ENCODE measurements around the gene STRN4.
"Not testable (repeated sequence)": the region's sequence is repeated elsewhere in the genome, so short reads cannot be mapped to it uniquely, and the experiment has no call there.

STRN4 gene

DNA sequence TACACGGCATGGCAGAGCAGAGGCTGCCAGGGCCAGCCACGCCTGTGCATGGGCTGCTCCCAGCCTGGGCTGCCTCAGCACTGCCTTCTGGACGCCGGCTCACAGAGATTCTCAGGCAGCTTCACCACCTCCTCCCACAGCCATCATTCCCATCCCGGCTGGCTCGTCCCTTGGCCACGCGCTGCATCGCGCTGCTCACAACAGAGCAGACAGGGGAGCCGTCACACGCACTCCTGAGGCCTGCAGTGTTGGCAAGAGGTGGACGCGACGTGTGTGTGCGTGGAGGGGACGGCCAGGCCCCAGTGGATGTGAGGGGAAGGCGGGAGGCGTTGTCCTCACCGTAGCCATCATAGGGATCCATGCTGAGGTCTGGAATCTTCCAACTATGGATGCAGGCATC, 21.8 kb downstream of the STRN4 start:
- DNase-seq: no peak

DNA sequence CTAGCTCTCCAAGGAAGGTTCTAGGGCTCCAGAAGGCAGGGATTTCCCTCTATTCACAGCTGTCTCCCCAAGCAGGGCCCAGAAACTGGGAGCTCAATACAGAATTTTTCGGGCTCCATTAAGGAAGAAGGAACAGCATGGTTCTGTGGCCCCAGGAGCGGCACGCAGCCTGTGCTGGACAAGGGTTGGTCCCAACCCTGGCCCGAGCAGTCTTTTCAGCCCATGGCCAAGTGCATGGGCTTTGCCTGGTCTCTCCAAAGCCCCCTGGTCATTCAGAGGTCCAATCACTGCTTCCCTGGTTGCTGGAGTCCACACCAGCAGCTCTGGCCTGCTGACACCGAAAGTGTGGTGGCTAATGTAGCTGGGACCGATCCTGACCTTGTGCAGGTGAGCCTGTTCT, 22.8 kb downstream of the STRN4 start:
- no peak for DNase-seq

- DNase-seq: no peak
Observed at GRCh38 chr19:46723023-46723461, 23.2 kb downstream of the STRN4 start.

DNA sequence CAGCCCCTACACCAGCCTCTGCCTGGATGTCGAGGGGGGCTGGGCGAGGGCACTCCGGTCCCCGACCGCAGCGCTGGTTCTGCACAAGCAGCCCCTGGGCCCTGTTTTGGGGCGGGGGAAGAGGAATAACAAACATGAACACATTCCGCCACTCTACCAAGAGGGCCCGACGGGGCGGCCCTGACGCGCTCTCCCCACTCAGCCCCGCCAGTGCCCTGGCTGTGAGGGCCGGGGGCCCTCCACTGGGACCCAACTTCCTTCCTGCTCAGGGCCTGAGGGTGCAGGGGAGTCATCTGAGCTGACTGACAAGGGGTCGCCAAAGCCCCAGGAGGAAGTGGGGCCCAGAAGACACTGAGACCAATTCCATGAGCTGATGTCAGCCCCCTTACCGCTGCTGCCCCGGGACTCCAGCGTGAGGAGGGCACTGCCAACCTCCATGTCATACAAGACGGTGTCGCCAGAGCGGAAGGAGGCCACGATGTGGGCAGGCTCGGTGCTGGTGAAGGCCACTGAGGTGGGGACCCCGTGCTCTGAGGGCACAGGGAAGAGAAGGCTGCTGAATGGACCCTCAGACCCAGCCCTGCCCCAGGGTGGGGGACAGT, 23.7 kb downstream of the STRN4 start:
- no peak for DNase-seq

DNA sequence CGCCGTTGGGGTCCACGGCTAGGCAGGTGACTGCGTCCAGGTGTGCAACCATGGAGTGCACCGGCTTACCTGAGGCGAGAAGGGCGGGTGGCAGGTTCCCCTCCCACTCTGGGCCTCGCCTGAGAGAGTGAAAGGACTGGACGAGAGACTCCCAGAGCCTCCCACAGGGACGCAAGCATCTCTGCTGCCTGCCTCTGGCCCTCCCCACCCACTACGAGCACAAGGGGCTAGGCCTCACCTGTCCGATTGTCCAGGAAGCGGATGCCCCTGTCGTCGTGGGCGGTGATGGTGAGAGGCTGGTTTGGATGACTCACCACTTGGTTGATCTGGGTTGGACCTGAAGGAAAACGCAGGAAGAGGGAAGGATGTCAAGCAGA, 24.3 kb downstream of the STRN4 start:
- DNase-seq: no peak

DNA sequence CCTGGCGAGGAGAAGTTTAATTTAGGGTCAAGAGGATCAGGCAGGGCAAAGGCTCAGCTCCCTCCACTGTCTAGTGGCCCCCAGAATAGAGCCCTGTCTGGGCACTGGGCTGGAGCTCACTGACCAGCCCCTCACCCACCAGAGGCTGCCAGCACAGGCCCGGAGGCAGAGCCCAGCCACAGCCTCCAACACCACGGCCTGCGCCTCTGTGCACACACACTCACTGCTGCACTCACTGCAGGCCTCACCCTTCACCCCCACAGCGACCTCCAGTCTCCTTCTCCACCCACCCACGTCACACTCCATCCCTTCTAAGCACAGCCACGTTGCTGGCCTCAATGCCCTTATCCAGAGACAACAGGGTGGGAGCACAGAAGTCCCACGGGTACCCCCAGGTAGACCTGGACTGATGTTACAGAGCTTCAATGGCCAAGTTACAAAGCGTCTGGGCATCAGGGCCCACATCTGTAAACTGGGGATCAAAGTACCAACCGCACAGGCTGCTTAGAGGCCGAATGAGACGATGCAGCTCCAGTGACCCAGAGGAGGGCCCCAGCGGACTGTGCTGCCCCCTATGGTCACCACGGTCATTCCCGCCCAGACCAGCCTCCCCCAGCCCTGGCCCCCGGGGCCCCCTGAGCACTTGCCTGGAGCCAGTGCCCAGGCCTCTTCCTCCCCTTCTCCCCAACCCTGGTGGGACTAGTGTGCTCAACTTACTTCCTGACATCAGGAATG, 24.8 kb downstream of the STRN4 start:
- no peak for DNase-seq

DNA sequence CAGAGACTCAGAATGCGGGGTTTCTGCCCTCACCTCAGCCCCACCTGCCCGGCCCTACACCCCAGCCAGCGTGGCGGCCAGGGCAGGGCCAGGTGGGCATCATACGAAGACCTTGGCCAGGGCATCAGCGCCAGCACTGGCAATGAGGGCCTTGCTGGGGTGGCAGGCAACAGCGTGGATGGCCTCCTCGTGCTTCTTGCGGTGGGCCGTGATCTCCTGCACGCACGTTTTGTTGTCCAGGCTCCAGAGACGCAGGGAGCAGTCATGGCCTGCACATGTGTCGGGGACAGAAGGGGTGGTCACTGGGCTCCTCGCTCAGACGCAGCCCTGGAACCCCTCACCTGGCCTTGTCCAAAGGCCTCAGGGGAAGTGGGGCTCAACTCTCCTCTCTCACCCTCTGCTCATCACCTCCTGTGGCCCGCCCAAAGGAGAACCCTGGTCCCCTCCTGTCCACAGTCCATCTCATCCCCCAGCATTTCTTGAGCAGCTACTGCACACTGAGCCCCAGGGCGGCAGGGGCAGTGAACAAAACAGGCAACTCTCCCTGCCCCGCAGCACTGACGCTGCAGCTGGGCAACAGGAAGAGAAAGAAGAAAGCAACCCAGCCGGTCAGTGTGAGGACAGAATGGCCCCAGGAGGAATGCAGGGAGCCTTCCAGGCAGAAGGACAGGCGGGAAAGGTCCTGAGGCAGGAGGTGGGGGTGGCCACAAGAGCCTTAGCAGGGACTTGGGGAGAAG, 25.6 kb downstream of the STRN4 start:
- DNase-seq: no peak

GRCh38 chr19:46719629-46720502, 26.4 kb downstream of the STRN4 start:
- DNase-seq: no peak

DNA sequence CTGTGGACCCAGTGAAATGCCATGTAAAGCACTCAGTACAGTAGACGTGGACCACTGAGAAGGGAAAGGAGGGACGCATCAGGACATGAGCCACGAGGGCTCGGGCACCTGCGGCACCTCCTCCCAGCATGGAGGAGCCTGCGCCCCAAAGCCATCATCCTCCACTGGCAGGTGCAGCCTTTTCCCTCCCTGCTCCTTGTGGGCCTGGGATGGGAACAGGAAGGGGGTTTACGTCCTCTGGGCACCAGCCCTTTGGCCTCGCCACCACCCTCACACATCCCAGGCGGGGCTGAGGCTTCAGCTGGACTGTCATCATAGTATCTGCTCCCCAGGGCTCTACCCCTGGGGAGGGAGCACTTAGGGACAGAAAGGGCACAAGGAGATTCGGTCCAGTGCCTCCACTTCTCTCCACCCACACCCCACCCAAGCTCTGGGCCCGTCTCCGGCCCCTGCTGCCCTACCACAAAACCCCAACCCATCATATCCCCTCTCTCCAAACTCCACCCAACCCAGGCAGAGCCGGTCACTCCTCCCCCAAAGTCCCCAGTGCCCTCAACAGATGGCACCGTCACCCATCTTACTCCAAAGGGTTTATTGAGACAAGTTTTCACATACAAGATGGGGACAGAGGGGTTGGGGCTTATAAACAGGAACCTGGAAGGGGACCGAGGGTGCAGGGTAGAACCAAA, 27.2 kb downstream of the STRN4 start:
- DNase-seq: no peak

- DNase-seq: no peak
Observed at GRCh38 chr19:46718157-46718933, 27.9 kb downstream of the STRN4 start.

DNA sequence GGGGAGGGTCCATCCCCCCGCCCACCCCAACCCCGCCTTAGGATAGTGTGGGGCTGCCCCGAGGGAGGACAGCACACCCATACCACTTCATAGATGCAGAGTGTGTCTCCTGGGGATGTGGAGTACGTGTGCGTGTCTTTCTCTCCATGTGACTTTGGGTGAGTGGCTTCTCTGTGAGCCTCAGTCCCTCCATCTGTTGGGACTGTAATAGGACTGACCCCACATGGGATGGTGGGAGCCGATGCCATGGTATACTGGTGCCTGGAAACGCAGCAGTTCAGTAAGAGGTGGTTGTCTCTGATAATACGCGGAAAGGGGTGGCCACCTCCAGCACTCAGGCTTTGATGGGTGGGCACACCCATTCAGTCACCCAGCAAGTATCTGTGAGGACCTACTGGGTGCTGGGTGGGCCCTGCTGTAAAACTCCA, 28.5 kb downstream of the STRN4 start:
- DNase-seq: no peak

- DNase-seq: peak; percentile 47
Observed at GRCh38 chr19:46717034-46717715, 29.1 kb downstream of the STRN4 start, which contains the start of gene PRKD2. TSS of gene PRKD2 (minus strand) at chr19:46717114. CDS start at chr19:46716370, 744 bp downstream.

GRCh38 chr19:46716672-46717033, 29.6 kb downstream of the STRN4 start:
- DNase-seq: no peak

DNA sequence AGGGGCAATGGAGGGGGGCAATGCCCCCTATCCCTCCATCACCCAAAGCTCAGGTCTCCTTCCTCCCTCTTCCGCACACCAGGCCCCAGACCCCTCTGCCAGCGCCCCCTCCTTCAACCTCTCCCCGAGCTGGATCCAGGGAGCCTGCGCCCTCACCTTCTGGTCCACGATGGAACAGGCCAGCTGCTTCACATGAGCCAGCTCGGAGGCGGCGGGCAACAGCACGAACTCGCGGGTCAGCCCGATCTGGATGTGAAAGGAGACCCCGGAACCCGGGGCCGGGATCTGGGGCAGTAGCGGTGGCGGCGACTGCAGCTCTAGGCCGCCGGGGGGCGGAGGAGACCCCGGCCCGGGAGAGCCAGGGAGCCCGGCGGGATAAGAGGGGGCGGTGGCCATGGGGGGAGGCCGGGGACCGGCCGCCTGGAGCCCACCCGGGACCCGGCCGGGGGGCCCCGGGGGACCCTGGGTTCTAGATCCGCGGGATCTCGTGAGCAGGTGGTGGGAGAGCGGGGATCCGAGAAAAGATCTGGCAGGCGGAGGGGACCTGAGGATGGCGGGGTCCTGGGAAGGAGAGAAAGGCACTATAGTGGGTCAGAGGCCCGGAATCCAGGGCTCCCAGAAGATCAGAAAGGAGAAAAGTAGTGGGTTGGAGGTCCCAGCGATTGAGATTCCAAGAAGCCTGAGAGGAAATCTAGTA, 30.1 kb downstream of the STRN4 start:
- no peak for DNase-seq

DNA sequence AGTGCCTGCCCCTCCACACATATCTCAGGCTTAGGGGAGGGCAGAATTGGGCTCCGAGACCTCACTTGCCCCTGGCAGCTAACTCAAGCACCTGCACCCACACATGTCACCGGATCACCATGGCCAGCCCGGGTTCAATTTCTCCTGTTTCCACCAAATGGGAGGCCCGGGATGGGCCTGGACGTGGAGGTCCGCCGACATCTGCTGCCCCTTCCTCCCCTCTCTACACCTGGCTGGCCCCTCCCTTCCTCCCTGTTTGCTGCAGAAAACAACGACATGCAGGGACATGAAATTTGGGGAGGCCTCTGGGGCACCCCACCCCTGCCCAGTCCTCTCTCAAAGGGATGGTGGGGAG, 30.7 kb downstream of the STRN4 start:
- DNase-seq: no peak

DNA sequence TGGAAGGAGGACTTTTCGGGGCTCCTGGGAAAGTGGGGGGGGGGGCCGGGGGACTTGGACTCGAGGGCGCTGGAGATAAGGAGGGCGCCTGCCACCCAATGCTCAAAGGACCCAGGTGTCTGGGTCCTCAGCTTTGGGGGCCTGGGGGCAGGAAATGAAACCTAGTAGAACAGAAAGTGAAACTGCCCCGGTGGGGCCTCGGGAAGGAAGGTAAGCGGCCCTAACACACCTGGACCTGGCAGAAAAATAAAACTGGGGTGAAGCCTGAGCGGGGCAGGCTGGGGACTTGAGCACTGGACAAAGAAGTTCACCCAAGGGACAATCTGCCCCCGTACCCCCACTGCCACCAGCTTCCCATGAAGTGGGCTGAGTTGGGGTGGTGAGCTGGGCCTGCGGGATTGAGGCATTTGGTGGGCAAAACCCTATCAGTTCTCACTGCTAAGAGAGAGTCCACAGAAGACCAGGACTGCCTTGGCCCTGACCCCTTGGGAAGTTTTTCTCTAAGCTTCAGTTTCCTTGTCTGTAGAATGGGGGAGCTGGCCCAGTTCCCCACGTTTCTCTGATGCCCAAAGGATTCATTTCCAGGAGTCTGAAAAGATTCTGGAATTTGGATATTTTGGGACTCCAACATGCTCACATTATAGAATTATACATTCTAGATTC, 31.7 kb downstream of the STRN4 start:
- DNase-seq: no peak

DNA sequence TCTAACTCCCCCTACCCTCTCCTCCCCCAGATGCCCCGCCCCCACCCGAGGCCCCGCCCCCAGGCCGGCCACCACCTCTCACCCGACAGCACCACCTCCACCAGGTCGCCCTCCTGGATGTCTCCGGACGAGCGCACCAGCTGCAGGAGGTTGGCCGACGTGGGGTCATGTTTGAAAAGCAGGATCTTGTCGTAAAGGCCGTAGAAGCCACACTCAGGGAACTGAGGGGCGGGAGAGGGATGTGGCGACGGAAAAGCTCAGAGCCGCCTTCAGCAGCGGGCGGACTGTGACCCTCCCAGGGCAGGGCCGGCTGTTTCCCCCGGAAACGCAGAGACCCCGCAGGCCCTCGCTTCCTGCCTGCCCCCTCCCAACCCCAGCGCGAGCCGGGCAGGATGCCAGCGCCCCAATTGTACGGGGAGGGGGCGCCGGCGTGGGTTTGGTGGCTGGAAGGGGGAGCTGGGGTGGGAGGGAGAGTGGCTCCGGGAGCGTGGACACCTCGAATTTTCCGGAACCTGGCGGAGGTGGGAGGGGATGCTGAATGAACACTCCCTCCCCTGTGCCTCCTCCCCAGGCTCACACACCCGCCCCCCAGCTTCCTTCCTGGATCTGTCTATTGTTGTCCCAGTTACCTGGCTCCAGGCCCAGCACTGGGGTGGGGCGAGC, 32.3 kb downstream of the STRN4 start:
- DNase-seq: peak; percentile 86

GRCh38 chr19:46712768-46713338, 33.4 kb downstream of the STRN4 start:
- DNase-seq: not testable (repeated sequence)

DNA sequence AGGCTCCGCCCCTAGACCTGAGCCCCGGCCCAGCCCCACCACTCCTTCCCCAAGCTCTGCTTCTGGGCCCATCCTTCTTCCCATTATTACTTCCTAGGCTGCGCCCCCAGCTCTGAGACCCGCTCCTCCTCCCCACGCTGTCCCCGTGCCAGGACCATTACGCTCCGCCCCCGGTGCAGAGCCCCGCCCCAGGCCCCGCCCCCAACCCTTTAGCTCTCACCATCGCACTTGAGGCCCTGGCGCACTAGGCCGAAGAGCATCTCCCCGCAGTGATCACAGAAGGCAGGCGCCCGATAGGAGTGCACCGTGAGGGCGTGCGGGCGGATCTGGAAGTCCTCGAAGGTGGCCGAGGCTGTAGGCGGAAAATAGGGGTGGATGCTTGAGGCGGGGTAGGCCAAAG, 35.6 kb downstream of the STRN4 start:
- DNase-seq: no peak

All from kidney glomerular epithelial cell (primary cell).